ENCODE results near the gene SYCE3.

SYCE3 gene

GRCh38 chr22:50530877-50531545 lies 31.7 kb downstream of the SYCE3 start (continued):
- no peak for TF ChIP-seq ZSCAN18 (tag by site-specific recombination; IDR thresholded peaks at IDR 0.05)
- no peak for TF ChIP-seq ZNF561 (tag by site-specific recombination; IDR thresholded peaks at IDR 0.05; ENCODE audit: borderline replicate concordance)
- no peak for TF ChIP-seq ZNF341 (tag by site-specific recombination; IDR thresholded peaks at IDR 0.05; ENCODE audit: low read depth)
- TF ChIP-seq ZFP3 (tag by site-specific recombination; IDR thresholded peaks at IDR 0.05; ENCODE audit: low read depth): no peak
- TF ChIP-seq ZNF580 (tag by site-specific recombination; IDR thresholded peaks at IDR 0.05): no peak
- no peak for TF ChIP-seq ZNF629 (tag by site-specific recombination; IDR thresholded peaks at IDR 0.05)
- TF ChIP-seq ZNF560 (tag by site-specific recombination; IDR thresholded peaks at IDR 0.05; ENCODE audit: borderline replicate concordance): no peak
- peak; percentile 78; the same call in 1 of the 2 replicates for TF ChIP-seq ZBTB10 (tag by site-specific recombination; IDR thresholded peaks at IDR 0.05)
- TF ChIP-seq ZBTB17 (tag by site-specific recombination; IDR thresholded peaks at IDR 0.05): no peak

GRCh38 chr22:50530580-50530876 lies 32.2 kb downstream of the SYCE3 start:
- Histone ChIP-seq H3K9me3 (ENCODE audit: control insufficient read depth, insufficient read depth, low read depth, low read length) (no peaks in the 10 kb centered on the region), H3K4me3 (ENCODE audit: low read depth, low read length) (no peak overlapping the region), H3K36me3 (ENCODE audit: control insufficient read depth in 2 of 2, insufficient read depth in 1 of 2, low read length in 2 of 2) (no peaks in the 10 kb centered on the region), H3K27ac (ENCODE audit: extremely low read depth, low read depth, low read length) (no peak overlapping the region; the same call in 1 of the 2 replicates), H3K4me1 (ENCODE audit: control insufficient read depth, insufficient read depth, low read length) (no peaks in the 10 kb centered on the region; the same call in 1 of the 2 replicates)
- no peak for TF ChIP-seq ZBTB10 (tag by site-specific recombination; IDR thresholded peaks at IDR 0.05)
- TF ChIP-seq ZNF335 (tag by site-specific recombination; conservative IDR thresholded peaks at IDR 0.05): peak; percentile 24; the same call in 1 of the 2 replicates
- TF ChIP-seq ZNF488 (tag by site-specific recombination; IDR thresholded peaks at IDR 0.05): no peak
- TF ChIP-seq ZNF544 (tag by site-specific recombination; IDR thresholded peaks at IDR 0.05): no peak
- POLR2A ChIA-PET: no interaction called here
- CTCF ChIA-PET: no interaction called here

GRCh38 chr22:50529897-50530579 lies 32.7 kb downstream of the SYCE3 start, which contains the start of gene TYMP:
TYMP (minus strand) TSS chr22:50530012; CDS start chr22:50529709, 303 bp downstream.
- CTCF ChIA-PET: no interaction called here
- H3K4me3 ChIP-seq (ENCODE audit: low read depth, low read length): no peak within 1 kb of the TSS; the same call in 1 of the 2 replicates
- no peaks in the 10 kb centered on the region for H3K36me3 ChIP-seq (ENCODE audit: control insufficient read depth in 2 of 2, insufficient read depth in 1 of 2, low read length in 2 of 2)
- POLR2A ChIA-PET: no interaction called here
- no peak within 1 kb of the TSS; the same call in 1 of the 2 replicates for H3K27ac ChIP-seq (ENCODE audit: extremely low read depth, low read depth, low read length)
- no peaks in the 10 kb centered on the region; the same call in 1 of the 2 replicates for H3K4me1 ChIP-seq (ENCODE audit: control insufficient read depth, insufficient read depth, low read length)
- no peaks in the 10 kb centered on the region for H3K9me3 ChIP-seq (ENCODE audit: control insufficient read depth, insufficient read depth, low read depth, low read length)
- TF ChIP-seq ZNF391 (tag by site-specific recombination; IDR thresholded peaks at IDR 0.05; ENCODE audit: borderline replicate concordance, low read depth) (no peak), ZNF112 (tag by site-specific recombination; IDR thresholded peaks at IDR 0.05) (no peak), ZSCAN16 (tag by site-specific recombination; IDR thresholded peaks at IDR 0.05) (no peak), ZNF544 (tag by site-specific recombination; IDR thresholded peaks at IDR 0.05) (no peak), ZNF76 (tag by site-specific recombination; IDR thresholded peaks at IDR 0.05; ENCODE audit: borderline replicate concordance, low read depth) (no peak), BCL11A (tag by site-specific recombination; IDR thresholded peaks at IDR 0.05; ENCODE audit: low read depth) (no peak), ZNF311 (tag by site-specific recombination; IDR thresholded peaks at IDR 0.05; ENCODE audit: borderline replicate concordance) (no peak), ZNF654 (tag by site-specific recombination; IDR thresholded peaks at IDR 0.05; ENCODE audit: low read depth) (no peak), ZNF585B (tag by site-specific recombination; IDR thresholded peaks at IDR 0.05) (no peak), GLIS2 (tag by site-specific recombination; IDR thresholded peaks at IDR 0.05) (no peak), ZBTB6 (tag by site-specific recombination; IDR thresholded peaks at IDR 0.05) (no peak)
